GM12878 (cell line): ENCODE results near the gene PDIK1L.

ENCODE experiments used
- BRCA1 ChIP-seq: IDR thresholded peaks from 2 replicates; pipeline ENCODE4 v1.6.1; 2011; ENCODE audit warnings: low read depth, low read length, improper control_type of control experiment
- CBFB ChIP-seq: IDR thresholded peaks from 2 replicates; pipeline ENCODE4 v1.6.1; 2016; ENCODE audit warnings: antibody characterized with exemption, low read depth
- KDM1A ChIP-seq: fragments of 200-600 bp; sonication (generic); IDR thresholded peaks from 2 replicates; pipeline ENCODE4 v1.6.1; 2016; ENCODE audit warnings: borderline replicate concordance
- NFIC ChIP-seq: IDR thresholded peaks from 2 replicates; pipeline ENCODE4 v1.6.1; 2012; ENCODE audit warnings: low read depth, mild to moderate bottlenecking, inconsistent platforms, low read length, moderate library complexity
- RCOR1 ChIP-seq: conservative IDR thresholded peaks from 2 replicates; pipeline ENCODE4 v1.6.1; 2012; ENCODE audit warnings: low read depth, low read length, improper control_type of control experiment
- SMC3 ChIP-seq: IDR thresholded peaks from 2 replicates; pipeline ENCODE4 v1.6.1; 2011; ENCODE audit warnings: low read length, improper control_type of control experiment, borderline replicate concordance
- TAF1 ChIP-seq: IDR thresholded peaks from 2 replicates; pipeline ENCODE4 v1.6.1; 2011; ENCODE audit warnings: mild to moderate bottlenecking, low read depth, low read length, borderline replicate concordance

GRCh38 chr1:26070296-26070962 lies 41.2 kb upstream of the PDIK1L start:
- TF ChIP-seq RCOR1 (no peak), NFIC (no peak), TAF1 (no peak), SMC3 (no peak), BRCA1 (no peak), CBFB (no peak), KDM1A (no peak)
